GM19468 (cell line): Measurements from ENCODE around the gene EP400.

Source experiments
- ATAC-seq: cut with Tn5 transposase; IDR thresholded peaks from one replicate; pipeline ENCODE4 v1.9.1; 2021; ENCODE audit warnings: mild to moderate bottlenecking, moderate library complexity, moderate number of reproducible peaks; ENCODE audit not compliant: unreplicated experiment; ENCODE audit errors: extremely low read depth

EP400 gene

DNA sequence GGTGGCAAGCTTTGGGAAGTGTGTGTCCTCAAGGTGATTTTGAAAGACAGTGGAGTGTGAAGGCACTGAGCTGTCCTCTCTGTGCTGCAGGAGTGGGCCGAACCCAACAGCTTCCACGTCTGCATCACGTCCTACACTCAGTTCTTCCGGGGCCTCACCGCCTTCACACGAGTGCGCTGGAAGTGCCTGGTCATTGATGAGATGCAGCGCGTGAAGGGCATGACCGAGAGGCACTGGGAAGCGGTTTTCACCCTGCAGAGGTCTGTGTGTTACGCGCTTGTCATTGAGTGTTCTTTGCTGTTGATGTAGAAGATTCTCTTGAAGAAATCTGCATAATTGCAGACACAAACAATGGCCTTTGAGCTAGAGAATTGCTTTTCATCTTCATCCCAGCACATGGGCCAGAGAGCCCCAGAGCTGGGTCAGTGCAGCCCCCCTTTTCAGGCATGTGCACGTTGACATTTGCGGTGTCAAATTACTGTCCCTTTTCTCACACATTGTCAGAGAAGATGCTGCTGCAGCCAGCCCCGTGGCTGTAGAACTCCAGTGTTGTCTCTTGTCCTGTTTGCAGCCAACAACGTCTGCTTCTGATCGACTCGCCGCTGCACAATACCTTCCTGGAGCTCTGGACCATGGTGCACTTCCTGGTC lies 63.3 kb downstream of the EP400 start:
- no peak for ATAC-seq

DNA sequence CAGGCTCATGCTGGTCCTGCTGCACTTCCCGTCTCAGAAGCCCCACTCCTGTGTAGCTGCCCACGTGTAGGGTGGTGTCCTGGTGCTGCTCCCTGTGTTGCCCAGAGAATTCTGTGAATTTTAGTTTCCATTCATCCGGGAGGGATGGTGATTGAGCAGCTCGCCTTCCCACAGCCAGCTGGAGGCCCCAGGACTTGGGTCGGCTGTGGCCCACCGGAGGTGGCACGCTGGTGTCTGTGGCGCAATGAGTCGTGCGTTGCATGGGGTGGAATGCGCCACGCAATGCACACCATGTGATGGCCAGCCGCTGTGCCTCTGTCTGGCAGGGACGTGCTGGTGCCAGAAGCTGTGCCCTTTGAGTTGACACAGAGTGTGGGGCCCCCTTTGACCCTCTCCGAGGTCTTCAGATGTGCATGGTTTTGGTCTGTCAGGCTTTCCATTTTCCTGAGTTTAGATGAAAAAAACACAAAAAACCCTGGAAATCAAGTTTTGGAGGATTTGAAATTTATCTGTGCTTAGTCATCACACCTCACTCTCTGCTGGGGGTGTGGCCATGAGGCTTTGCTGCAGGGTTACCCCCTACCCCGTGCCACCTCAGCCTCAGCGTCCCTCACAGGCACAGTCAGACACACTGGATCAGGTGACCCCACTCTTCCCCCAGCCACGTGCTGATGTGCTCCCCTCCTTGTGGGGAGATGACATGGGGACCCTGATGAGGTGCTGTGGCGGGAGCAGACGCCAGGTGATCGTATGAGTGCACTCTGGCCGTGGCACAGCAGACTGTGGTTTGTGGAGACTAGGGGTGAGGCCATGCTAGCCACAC lies 64.6 kb downstream of the EP400 start:
- no peak for ATAC-seq

DNA sequence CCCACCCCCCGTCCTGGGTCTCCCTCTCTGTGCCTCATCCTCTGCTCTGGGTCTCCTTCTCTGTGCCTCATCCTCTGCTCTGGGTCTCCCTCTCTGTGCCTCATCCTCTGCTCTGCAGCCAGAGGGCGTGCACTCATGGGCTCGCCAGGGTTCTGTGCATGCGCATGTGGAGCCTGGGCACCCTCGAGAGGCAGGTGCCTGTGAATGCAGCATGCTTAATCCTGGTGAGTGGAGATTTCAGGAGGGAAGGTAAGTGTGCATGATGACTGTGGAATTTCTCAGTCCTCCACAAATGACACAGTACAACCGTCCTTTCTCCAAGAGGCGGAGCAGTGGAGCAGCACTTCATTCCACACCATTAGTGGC lies 65.2 kb downstream of the EP400 start:
- ATAC-seq: no peak

DNA sequence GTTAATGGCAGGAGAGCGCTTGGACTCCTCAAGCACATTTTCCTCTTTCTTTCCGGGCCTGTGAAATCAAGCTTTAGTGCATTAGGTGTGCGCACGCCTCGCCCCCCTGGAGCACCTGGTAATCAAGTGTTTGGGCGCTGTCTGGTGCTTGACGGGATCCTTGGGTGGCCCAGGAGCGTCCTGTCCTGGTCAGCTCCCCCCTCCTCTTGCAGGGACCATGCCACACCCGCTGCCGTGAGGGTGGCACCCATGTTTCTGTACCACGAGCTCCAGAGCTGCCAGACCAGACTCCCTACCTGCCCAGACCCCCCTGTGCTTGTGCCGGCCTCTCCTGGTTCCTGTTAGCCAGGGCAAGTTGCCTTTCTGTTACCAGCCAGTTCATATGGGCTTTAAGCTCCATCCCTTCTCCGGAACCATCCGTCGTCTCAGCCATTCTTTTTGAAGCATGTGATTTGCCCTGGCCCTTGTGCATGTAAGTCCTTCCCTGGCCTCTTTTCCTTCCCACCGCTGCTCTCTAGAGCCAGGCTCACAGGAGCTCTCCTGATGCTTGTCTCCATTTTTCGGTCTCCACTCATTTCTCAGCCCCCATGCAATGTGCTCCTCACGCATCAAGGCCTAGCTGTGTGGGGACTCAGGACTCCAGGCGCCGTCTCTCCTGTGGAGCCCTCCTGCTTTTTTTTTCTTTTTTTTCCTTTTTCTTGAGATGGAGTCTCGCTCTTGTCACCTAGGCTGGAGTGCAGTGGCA lies 66.1 kb downstream of the EP400 start:
- no peak for ATAC-seq

DNA sequence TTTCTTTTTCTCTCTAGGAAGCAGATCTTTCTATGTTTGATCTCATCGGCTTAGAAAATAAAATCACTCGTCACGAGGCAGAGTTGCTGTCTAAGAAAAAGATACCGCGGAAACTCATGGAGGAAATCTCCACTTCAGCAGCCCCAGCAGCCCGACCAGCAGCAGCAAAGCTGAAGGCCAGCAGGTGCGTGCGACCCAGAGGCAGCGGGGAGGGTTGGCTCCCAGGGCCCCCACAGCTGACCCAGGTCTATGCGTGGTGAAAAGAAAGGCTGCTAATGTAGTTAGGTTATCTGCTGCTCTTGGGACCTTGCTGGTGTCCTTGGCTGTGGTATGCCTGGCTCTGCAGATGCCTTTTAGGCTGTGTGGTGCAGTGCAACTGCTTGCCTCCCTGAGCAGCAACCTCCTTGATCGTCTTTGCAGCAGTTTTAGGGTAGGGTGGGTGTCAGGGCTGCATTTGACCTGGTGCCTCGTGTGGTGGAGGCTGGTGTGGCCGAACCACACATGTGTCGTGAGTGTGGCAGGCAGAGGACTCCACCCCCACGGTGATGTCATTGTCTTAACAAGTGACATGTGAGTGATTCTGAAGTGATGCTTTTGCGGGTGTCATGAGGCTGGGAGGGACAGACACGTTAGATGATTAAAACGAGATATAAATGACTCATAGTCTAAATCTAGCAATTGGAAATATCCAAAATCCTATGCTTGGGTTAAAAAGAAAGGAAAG lies 68.6 kb downstream of the EP400 start:
- no peak for ATAC-seq

DNA sequence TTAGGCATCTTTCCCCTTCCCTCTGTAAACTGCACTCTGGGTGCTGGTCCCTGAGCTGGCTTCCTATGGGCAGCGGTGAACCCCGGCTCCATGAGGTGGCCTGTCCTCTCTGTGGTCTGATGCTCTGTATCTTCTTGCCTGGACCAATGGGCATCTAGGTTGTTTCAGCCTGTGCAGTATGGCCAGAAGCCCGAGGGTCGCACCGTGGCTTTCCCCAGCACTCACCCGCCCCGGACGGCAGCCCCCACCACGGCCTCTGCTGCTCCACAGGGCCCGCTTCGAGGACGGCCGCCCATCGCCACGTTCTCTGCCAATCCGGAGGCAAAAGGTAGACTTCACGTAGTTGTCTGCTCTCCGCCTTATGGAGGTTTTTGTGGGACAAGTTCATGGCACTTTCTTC lies 70.1 kb downstream of the EP400 start:
- no peak for ATAC-seq

DNA sequence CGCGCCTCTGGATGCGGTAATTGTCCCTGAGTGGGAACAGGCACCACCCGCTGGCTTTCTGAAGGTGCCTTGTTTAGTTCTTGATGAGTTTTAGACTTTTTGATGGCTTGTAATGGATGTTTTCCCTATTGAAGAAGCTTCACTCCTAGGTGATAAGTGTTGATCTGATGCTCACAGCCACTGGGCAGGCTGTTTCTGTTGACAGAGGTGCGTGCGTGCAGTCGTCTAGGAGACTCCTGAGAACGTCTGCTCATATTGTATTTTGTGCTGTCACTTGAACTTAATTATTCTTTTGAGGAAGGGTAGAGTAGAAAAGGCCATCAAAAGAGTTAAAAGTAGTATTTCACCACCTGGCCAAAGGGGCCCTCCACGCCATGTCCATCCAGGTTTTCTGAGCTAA lies 70.5 kb downstream of the EP400 start:
- ATAC-seq: no peak

DNA sequence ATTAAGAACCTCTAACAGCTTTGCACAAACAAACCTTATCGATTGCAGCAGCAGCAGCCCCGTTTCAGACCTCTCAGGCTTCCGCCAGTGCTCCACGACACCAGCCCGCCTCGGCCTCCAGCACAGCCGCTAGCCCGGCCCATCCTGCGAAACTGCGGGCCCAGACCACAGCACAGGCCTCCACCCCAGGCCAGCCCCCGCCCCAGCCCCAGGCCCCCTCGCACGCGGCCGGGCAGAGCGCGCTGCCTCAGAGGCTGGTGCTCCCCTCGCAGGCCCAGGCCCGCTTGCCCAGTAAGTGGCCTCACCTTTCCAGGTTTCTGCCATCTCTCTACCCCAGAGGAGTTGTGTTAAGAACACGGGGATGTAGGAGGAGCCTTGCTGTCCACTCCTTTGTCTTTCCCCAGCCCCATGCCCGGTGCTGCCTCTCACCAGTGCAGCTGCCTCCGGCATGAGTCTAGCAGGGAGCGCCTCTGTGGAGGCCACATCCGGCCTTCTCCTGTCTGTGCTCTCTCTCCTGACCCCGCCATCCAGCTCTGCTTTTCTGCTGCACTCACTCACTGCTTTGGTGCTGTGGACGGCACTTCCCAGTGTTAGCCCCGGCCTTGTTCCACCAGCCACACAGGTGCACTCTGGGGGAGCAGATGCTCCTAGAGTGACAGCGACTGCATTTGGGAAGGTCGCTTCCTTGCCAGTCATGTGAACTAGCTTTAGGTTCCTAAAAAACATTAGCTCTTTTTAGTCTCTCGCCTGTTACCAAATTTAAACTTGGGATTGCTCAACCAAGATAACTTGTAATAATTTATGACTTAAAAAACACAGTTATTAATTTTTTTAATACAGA lies 71.5 kb downstream of the EP400 start:
- ATAC-seq: no peak

DNA sequence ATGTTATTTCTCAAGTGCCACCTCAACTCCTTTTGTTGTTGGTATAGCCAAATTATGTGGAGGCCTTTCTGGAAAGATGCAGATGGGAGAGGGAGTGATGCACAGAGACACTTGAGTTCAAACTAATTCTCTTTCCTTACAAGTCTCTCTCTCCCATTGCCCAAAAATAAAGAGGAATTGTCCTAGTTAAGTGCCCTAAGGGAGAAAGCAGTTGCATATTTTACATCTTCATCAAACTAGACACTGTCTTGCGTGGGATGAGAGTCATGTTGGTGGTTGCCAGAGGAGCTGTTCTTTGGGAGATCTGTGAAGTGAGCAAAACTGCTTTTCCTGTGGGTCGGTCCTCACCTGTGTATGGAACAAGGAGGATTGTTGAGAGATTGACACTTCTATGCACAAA lies 72.2 kb downstream of the EP400 start:
- no peak for ATAC-seq

DNA sequence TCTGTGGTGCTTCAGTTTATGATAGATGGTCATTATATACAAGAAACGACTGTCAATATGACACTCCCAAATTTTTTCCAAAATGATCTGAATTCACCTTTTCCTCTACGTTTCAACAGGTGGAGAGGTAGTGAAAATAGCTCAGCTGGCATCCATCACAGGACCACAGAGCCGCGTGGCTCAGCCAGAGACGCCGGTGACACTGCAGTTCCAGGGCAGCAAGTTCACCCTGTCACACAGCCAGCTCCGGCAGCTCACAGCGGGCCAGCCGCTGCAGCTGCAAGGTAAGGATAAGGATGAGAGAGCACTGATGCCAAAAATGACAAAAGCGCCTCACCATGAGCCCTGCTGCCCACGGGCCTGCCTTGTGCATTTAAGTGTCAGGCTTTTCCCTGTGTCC lies 73.9 kb downstream of the EP400 start:
- ATAC-seq: no peak

DNA sequence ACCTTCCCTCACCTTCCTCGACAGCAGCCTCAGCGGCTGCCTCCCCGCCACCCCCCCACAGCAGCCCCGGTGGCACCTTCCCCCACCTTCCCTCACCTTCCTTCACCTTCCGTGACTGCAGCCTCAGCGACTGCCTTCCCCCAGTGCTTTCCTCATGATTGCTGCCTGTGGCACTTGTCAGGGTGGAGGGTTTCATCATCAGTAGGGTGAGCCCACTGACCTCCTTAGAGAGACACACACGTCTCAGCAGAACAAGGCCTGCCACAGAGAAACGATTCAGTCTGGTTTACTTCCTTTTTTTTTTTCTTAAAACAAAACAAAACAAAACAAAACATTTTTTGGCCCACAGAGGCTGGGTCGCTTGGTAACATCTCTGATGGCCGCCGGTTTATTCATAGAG lies 75.0 kb downstream of the EP400 start:
- no peak for ATAC-seq

DNA sequence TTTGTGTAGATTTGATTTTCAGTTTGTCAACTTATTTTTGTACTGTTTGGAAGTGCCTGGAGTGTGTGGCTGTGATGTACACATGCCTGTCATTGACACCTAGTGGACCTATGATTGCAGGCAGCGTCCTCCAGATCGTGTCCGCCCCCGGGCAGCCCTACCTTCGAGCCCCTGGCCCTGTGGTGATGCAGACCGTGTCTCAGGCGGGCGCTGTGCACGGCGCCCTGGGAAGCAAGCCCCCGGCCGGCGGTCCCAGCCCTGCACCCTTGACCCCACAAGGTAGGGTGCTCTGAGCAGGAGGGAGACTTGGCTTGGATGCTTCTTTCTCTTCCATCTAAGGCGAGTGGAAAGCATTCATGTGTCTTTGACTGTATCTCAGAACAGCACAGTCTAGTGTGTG lies 75.8 kb downstream of the EP400 start:
- ATAC-seq: no peak

DNA sequence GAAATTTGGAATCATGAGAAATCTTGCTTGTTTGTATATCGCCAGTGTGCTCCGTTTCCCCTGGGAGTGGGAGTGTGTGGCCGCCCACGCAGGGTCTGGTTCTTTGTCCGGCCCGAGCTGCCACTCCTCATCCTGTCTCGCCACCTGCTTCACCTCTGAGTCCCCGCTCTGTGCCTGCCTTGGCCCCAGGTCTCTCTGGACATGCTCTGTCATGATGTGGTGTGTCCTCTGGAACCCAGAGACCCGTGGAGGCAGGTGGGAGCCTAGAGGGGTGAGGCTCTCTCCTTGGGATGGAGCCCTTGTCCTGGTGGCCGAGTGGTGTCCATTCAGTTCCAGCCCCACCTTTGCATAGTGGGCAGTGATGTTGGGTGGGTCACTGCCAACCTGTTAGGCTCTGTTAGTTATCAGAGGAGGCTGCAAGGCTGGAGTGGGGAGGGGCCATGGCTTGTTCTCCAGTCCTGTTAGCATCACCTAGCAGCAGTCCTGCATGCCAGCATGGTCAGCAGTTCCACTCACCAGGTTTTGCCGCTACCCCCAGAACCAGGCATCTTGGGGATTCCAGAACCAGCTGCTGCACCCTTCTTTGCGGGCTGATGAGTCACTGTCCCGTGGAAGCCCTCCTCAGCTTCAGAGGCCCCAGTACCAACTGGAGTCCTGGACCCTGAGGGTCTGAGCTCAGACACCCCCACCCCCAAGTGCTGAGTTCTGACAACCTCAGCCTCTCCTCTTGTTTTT lies 76.5 kb downstream of the EP400 start:
- no peak for ATAC-seq

DNA sequence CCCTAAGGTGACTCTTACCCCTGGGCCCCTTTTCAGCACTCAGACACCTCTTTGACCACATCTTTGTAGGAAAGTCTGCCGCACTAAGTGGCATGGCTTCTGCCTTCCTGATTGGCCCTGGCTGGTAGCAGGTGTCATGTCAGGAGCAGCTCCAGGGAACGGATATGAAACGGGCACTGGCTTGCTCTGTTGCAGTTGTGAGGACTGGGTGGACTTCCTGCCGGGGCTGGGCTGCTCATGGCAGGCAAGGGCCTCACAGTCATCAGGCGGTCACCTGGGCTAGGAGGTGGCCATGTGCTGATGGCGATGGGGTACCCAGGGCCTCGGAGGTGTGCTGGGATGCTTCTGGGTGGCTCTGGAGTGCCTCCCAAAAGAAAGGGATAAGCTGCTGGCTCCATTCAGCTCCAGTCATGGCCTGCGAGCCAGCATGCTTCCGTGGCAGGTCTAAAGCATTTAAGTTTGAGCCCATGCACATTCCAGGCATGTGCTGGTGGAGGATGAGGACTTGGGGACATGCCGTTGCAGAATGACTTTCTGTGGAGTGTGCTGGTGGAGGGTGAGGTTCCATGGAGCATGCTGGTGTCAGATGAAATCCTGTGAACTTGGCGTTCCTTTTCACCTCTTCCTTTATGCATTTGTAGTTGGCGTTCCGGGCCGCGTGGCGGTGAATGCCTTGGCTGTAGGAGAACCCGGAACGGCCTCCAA lies 77.2 kb downstream of the EP400 start:
- no peak for ATAC-seq

DNA sequence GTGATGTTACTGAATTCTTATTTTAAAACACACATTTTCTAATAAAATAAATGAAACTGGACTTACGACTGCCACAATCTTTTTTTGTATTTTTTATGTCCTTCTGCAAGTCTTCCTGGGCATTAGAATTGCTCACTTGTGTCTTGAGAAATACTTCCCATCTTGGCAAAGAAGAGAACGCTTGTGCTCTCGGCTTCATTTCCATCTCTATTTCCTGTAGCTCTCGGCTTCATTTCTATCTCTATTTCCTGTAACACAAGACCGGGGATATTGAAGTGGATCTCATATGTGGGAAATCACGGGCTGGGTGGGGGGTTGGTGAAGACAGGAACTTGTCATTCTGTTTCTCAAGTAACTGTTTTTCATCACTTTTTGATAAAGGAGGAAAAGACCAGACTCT lies 77.9 kb downstream of the EP400 start:
- no peak for ATAC-seq

DNA sequence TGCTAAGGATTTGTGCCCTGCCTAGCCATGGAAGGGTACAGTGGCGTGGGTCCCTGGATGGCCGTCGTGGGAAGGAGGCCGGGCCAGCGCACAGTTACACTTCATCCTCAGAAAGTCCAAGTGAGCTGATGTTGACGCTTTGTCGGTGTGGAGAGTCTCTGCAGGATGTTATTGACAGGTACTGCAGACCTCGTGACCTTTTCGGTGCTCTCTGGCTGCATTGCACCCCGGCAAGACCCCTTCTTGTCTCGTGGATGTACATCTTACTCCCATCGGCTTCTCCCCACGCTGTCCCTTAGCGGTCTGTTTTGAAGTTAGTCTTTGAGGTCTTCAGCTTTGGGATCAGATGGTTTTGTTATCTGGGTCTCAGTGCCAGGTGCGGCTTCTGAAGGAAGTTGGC lies 78.4 kb downstream of the EP400 start:
- ATAC-seq: no peak

DNA sequence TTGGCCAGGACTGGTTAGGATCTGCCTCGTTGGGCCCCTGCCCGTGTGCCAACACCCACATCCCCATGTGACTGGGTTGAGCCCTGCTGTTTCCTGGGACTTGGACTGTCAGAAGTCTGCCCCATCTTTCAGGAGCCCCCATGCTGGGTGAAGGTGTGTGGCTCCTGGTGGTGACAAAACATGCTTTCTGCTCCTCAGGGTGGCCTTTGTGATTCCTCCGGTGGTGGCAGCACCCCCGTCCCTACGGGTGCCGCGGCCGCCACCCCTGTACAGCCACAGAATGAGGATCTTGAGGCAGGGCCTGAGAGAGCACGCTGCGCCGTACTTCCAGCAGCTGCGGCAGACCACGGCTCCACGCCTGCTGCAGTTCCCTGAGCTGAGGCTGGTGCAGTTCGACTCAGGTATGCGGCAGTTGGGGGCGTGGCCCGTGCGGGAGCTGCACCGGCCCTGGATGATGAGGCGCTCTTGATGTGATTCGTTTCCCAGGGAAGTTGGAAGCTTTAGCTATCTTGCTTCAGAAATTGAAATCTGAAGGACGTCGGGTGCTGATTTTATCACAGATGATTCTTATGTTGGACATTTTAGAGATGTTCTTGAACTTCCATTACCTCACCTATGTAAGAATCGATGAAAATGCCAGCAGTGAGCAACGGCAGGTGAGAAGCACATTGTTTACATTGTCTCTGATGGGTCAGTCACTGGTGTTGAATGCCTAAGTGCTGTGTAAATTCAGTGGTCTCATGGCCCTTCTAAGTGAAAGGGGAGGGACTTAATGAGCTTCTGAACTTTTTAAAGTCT lies 80.0 kb downstream of the EP400 start:
- ATAC-seq: no peak
